CD14-positive monocyte (primary cell): ENCODE measurements around the gene ITGAX. TPM values are rescaled to one million over a fixed set of nuclear protein-coding genes. Genes with fewer than 3 reads are reported as not detected.

ENCODE experiments used
- DNase-seq, 3 donors: peaks; one replicate each; pipeline ENCODE4 v3.0.0-alpha.2; 2011 to 2022
- H2AFZ ChIP-seq: 2 replicates; pipeline ENCODE4 v1.6.0; 2012; ENCODE audit warnings: mild to moderate bottlenecking, low read depth, low read length, inconsistent platforms; ENCODE audit not compliant: insufficient read depth, poor library complexity, severe bottlenecking
- H3K27ac ChIP-seq, 2 donors: 1 replicate in 1 of 2; 2 replicates in 1 of 2; pipeline ENCODE4 v1.5.1; 2012 to 2013; ENCODE audit warnings: low read length in 2 of 2, control low read depth in 1 of 2, inconsistent platforms in 1 of 2, low read depth in 1 of 2, mild to moderate bottlenecking in 1 of 2
- H3K27me3 ChIP-seq, 2 donors: one replicate each; pipeline versions ENCODE4 v1.6.0 to v1.6.1; 2011 to 2013; ENCODE audit warnings: low read length in 2 of 2; ENCODE audit not compliant: control insufficient read depth in 2 of 2, insufficient read depth in 2 of 2
- H3K36me3 ChIP-seq, 2 donors: replicated peaks in 1 of 2; 1 replicate in 1 of 2; 2 replicates in 1 of 2; pipeline versions ENCODE4 v1.5.1 to v1.6.1; 2012 to 2013; ENCODE audit warnings: low read length in 2 of 2, control low read depth in 1 of 2, inconsistent platforms in 1 of 2, mild to moderate bottlenecking in 1 of 2; ENCODE audit not compliant: insufficient read depth in 2 of 2, control insufficient read depth in 1 of 2
- H3K4me1 ChIP-seq, 2 donors: 1 replicate in 1 of 2; 2 replicates in 1 of 2; pipeline versions ENCODE4 v1.5.1 to v1.6.1; 2012 to 2013; ENCODE audit warnings: low read length in 2 of 2, control low read depth in 1 of 2, inconsistent platforms in 1 of 2, mild to moderate bottlenecking in 1 of 2, moderate library complexity in 1 of 2; ENCODE audit not compliant: insufficient read depth in 2 of 2, control insufficient read depth in 1 of 2
- H3K4me2 ChIP-seq: replicated peaks from 2 replicates; pipeline ENCODE3; 2012; ENCODE audit warnings: low read length, moderate library complexity, mild to moderate bottlenecking; ENCODE audit not compliant: poor library complexity, severe bottlenecking; ENCODE audit errors: extremely low read depth
- H3K4me3 ChIP-seq, 3 experiments: fragments of 200-600 bp in 1 of 3; sonication (generic) in 1 of 3; replicated peaks in 1 of 3; 1 replicate in 2 of 3; 2 replicates in 1 of 3; pipeline ENCODE4 v1.5.1; 2011 to 2013; ENCODE audit warnings: low read length in 3 of 3, mild to moderate bottlenecking in 3 of 3, control low read depth in 2 of 3, low read depth in 2 of 3, inconsistent platforms in 1 of 3, moderate library complexity in 1 of 3
- H3K79me2 ChIP-seq: 2 replicates; pipeline ENCODE4 v1.6.0; 2012; ENCODE audit warnings: mild to moderate bottlenecking, control low read depth, inconsistent platforms, low read length, moderate library complexity; ENCODE audit not compliant: insufficient read depth
- H3K9ac ChIP-seq: 2 replicates; pipeline ENCODE4 v1.6.0; 2017; ENCODE audit warnings: low read length, mild to moderate bottlenecking; ENCODE audit not compliant: insufficient read depth, poor library complexity, severe bottlenecking
- H3K9me3 ChIP-seq, 2 donors: replicated peaks in 1 of 2; 1 replicate in 1 of 2; 2 replicates in 1 of 2; pipeline versions ENCODE4 v1.5.1 to v1.6.1; 2012 to 2013; ENCODE audit warnings: low read length in 2 of 2, control low read depth in 1 of 2; ENCODE audit not compliant: control insufficient read depth in 1 of 2, insufficient read depth in 1 of 2
- H4K20me1 ChIP-seq: 2 replicates; pipeline ENCODE4 v1.6.0; 2012; ENCODE audit warnings: mild to moderate bottlenecking, low read length, control low read depth, moderate library complexity; ENCODE audit not compliant: insufficient read depth
- H3K27ac Mint-ChIP-seq, 7 donors: one replicate each; pipeline ENCODE4 v1.8.0; 2020; ENCODE audit warnings: mild to moderate bottlenecking in 7 of 7, mixed read lengths in 7 of 7, moderate library complexity in 6 of 7, inconsistent platforms in 2 of 7
- H3K27me3 Mint-ChIP-seq, 3 donors: one replicate each; pipeline ENCODE4 v1.8.0; 2021 to 2022; ENCODE audit warnings: low read depth in 3 of 3, mild to moderate bottlenecking in 3 of 3, mixed read lengths in 3 of 3, moderate library complexity in 3 of 3, inconsistent platforms in 1 of 3
- H3K36me3 Mint-ChIP-seq, 2 donors: one replicate each; pipeline ENCODE4 v1.8.0; 2020; ENCODE audit warnings: mixed read lengths in 2 of 2, inconsistent platforms in 1 of 2, mild to moderate bottlenecking in 1 of 2
- H3K4me1 Mint-ChIP-seq: one replicate; pipeline ENCODE4 v1.8.0; 2020; ENCODE audit warnings: mild to moderate bottlenecking, mixed read lengths
- H3K4me3 Mint-ChIP-seq, 2 donors: one replicate each; pipeline ENCODE4 v1.8.0; 2020; ENCODE audit warnings: mild to moderate bottlenecking in 2 of 2, mixed read lengths in 2 of 2, moderate library complexity in 1 of 2
- H3K9me3 Mint-ChIP-seq, 7 donors: one replicate each; pipeline ENCODE4 v1.8.0; 2020 to 2022; ENCODE audit warnings: mixed read lengths in 7 of 7, mild to moderate bottlenecking in 6 of 7, moderate library complexity in 6 of 7, inconsistent platforms in 2 of 7
- WGBS: methylation state at CpG from one replicate; pipeline ENCODE4 v1.1.5; 2013; ENCODE audit warnings: missing lambda C conversion rate; ENCODE audit not compliant: insufficient coverage; 5-methylcytosine and 5-hydroxymethylcytosine counted together
- intact Hi-C, 2 donors: fragments of 100-400 bp; cut with micrococcal nuclease; formaldehyde crosslinking; loops; one replicate each; pipeline versions ENCODE4 v1.15.0 to v1.15.1; 2023
- polyA plus RNA-seq, 3 donors: library from polyadenylated mRNA; depleted of rRNA in 1 of 3; unstranded in 2 of 3; stranded (reverse) in 1 of 3; fragments of 300-500 nt in 2 of 3; fragments of >200 nt in 1 of 3; fragmentation: Illumina TruSeq in 2 of 3; gene quantifications; 1 replicate in 2 of 3; 2 replicates in 1 of 3; pipeline ENCODE4 v1.2.3, GENCODE V29; 2012 to 2021
- TF ChIP-seq, protein P1 (sequence below): fragments of 200-600 bp; IDR thresholded peaks from one replicate; pipeline ENCODE4 v1.8.0; 2022; ENCODE audit warnings: antibody characterized with exemption, mild to moderate bottlenecking

Gene ITGAX
- polyA plus RNA-seq, 3 donors: 40.7 to 710 (median 71.3) TPM

DNA sequence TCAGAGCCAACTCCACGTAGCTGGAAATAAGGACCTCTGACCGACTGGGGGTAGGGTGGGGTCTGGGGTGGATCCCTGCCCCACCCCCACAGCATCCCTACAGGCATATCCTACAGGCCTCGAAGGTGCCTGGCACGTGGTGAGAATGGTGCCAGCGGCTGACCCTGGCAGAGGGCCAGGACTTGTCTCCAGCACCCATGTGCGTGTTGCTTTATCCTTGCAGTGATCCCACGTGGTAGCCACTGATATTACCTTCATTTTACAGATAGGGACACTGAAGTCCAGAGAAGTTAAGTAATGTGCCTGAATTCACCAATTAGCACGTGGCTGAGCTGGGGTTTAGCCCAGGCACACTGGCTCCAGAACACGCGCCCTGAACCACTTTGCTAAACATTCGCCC lies 46.5 kb downstream of the ITGAX start:
- Histone ChIP-seq H2AFZ (no peak overlapping the region), H3K36me3 (no peaks in the 10 kb centered on the region), H3K4me2 (no peak overlapping the region), H3K79me2 (no peaks in the 10 kb centered on the region), H4K20me1 (no peaks in the 10 kb centered on the region), H3K27me3 (no peaks in the 10 kb centered on the region), H3K9ac (no peak overlapping the region), H3K4me1 (peaks cover 47 to 52% of the 10 kb centered on the region in 2 donors), H3K27ac (no peak overlapping the region), H3K4me3 (no peak overlapping the region), H3K9me3 (peaks cover 0 to 4% of the 10 kb centered on the region in 2 donors)
- Mint-ChIP-seq H3K4me3 (no peak overlapping the region), H3K9me3 (peaks cover 0 to 7% (median 2%) of the 10 kb centered on the region in 7 donors), H3K36me3 (no peaks in the 10 kb centered on the region), H3K4me1 (peaks cover 46% of the 10 kb centered on the region), H3K27me3 (peaks cover 2 to 4% (median 2%) of the 10 kb centered on the region in 3 donors), H3K27ac (no peak overlapping the region)
- 95% methylated on average over 4 of the region's 11 CpGs for WGBS
- intact Hi-C loops: no loop called here
- no peak for DNase-seq
- TF ChIP-seq, protein P1, sequence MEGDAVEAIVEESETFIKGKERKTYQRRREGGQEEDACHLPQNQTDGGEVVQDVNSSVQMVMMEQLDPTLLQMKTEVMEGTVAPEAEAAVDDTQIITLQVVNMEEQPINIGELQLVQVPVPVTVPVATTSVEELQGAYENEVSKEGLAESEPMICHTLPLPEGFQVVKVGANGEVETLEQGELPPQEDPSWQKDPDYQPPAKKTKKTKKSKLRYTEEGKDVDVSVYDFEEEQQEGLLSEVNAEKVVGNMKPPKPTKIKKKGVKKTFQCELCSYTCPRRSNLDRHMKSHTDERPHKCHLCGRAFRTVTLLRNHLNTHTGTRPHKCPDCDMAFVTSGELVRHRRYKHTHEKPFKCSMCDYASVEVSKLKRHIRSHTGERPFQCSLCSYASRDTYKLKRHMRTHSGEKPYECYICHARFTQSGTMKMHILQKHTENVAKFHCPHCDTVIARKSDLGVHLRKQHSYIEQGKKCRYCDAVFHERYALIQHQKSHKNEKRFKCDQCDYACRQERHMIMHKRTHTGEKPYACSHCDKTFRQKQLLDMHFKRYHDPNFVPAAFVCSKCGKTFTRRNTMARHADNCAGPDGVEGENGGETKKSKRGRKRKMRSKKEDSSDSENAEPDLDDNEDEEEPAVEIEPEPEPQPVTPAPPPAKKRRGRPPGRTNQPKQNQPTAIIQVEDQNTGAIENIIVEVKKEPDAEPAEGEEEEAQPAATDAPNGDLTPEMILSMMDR: no peak

DNA sequence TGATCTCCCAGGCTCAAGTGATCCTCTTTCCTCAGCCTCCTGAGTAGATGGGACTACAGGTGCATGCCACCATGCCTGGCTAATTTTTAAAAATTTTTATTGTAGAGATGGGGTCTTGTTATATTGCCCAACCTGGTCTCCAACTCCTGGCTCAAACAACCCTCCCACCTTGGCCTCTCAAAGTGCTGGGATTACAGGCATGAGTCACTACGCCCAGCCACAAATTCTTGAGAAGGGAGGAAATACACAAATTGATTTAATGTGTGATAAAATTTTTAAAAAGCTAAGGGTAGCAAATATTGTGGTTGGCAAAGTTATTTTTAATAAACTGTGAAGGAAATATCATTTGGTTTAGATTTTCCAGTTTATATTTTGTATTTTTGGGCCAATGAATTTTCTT lies 47.7 kb downstream of the ITGAX start:
- H2AFZ ChIP-seq: no peak overlapping the region

More for the DNA sequence above, 47.7 kb downstream of the ITGAX start:
- Mint-ChIP-seq H3K4me1 (peaks cover 39% of the 10 kb centered on the region), H3K4me3 (no peak overlapping the region), H3K27me3 (peaks cover 2 to 8% (median 4%) of the 10 kb centered on the region in 3 donors), H3K27ac (no peak overlapping the region), H3K36me3 (no peaks in the 10 kb centered on the region), H3K9me3 (peaks cover 0 to 7% (median 2%) of the 10 kb centered on the region in 7 donors)
- no peak overlapping the region for H3K4me2 ChIP-seq
- peaks cover 37 to 40% of the 10 kb centered on the region in 2 donors for H3K4me1 ChIP-seq
- no peaks in the 10 kb centered on the region for H3K27me3 ChIP-seq
- no peaks in the 10 kb centered on the region for H3K36me3 ChIP-seq
- intact Hi-C loops: no loop called here
- no peak overlapping the region for H3K27ac ChIP-seq
- peaks cover 0 to 4% of the 10 kb centered on the region in 2 donors for H3K9me3 ChIP-seq
- no peaks in the 10 kb centered on the region for H4K20me1 ChIP-seq
- TF ChIP-seq, protein P1: no peak
- no peak overlapping the region for H3K4me3 ChIP-seq
- H3K79me2 ChIP-seq: no peaks in the 10 kb centered on the region
- 83% methylated on average over 1 of the region's 1 CpG for WGBS
- no peak for DNase-seq
- H3K9ac ChIP-seq: no peak overlapping the region
